ENCODE data around the gene ZNF835.

Gene ZNF835

DNA sequence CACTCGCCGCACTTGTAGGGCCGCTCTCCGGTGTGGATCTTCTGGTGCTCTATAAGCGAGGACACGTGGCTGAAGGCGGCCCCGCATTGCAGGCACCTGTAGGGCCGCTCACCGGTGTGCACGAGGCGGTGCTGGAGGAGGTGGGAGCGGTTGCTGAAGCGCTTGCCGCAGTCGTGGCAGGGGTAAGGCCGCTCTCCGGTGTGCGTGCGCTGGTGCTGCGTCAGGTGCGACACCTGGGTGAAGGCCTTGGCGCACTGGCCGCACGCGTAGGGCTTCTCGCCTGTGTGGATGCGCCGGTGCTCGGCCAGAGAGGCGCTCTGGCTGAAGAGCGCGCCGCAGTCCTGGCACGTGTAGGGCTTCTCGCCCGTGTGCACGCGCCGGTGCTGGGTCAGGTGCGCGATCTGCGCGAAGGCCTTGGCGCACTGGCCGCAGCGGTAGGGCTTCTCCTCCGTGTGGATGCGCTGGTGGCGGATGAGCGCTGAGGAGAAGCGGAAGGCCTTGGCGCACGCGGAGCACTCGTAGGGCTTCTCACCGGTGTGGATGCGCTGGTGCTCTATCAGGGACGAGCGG is 7.5 kb downstream of the ZNF835 start:
- no peak for DNase-seq (ENCODE audit: low read depth in 3 of 3)

DNA sequence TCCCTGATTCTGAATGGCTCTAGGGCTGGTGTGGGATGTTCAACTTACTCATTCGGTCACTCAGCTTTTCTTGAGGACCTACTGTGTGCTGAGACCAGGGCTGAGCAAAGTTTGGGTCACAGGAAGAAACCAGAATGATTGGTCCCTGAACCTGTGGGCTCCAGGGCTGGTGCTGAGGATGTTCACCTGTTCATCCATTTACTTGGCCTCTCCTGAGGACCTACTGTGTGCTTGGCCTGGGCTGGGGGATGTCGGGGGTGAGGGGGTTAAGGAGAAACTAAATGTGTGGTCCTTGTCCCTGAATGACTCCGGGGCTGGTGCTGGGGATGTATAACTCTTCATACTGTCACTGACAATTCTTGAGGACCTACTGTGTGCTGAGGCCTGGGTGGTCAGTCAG is 10.3 kb downstream of the ZNF835 start:
- DNase-seq (ENCODE audit: low read depth in 3 of 3), result no peak

DNA sequence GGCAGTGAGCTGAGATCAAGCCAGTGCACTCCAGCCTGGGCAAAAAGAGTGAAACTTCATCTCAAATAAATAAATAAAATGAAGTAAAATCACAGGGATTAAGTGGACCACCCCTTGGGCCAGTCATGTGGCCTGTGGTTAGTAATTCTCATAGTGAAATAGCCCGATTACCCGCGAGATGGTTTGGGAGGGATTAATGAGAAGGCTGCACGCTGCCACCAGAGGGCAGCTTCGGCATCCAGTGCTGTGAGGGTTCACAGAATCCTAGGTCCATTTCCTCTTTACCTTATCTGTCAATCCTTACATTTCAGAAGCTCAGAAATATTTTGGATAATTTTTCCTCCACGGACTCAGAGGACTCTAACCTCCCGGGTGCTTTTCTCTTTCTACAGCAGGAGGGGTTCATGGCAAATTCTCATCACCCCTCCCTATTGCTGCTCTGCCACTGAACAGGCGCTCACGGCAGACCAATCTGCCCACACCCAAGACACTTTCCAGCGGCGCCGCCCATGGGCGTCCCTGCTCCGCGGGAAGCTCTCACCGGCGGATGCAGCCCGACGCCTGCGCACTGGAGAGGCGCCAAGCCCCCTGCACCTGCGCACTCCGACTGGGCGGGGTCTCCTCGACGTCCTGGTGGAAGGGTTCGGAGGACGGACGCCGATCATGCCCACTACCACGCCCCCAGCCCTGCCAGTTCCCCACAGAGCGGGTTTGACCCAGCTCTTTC is 11.0 kb downstream of the ZNF835 start:
- no peak for DNase-seq (ENCODE audit: low read depth in 3 of 3)

DNA sequence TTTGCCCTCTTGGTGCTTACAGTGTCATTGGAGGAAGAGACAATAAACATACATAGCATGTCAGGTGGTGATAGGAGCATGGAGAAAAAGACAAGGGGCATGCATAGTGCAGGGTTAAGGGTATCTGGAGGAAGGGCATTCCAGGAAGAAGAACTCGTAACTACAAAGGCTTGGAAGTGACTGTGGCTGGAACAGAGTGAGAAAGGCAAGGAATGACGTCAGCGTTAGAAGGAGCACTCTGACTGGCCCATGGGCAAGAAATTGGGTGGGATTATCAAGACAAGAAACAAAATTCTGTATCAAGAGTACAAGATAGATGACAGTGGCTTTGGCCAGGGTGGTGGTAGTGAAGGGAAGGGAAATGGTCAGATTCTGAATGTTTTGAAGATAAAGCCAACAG is 17.4 kb downstream of the ZNF835 start:
- DNase-seq (ENCODE audit: low read depth in 3 of 3), result no peak

DNA sequence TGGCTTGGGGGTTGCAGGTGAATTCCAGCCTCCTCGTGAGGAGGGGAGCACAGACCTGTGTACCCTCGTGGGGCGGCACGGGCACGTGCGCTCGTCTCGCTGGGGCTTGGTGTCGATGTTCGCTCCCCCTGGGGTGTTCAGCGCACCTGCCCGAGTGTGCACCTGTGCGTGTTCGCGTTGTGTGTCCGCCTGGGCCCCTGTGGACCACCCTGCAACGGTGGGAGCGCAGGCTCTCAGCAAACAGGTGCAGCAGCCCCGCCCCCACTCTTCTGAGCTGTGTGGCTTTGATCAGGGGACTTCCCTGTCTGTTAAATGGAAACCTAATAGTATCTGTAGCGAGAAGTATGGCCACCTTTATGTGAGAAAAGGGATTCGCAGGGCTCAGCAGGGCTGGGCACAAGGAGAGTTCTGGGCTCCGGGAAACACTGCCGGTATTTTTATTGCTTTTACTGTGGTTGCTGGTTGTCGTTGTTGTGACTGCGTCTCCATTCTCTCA is 28.0 kb downstream of the ZNF835 start:
- no peak for DNase-seq (ENCODE audit: low read depth in 3 of 3)

DNA sequence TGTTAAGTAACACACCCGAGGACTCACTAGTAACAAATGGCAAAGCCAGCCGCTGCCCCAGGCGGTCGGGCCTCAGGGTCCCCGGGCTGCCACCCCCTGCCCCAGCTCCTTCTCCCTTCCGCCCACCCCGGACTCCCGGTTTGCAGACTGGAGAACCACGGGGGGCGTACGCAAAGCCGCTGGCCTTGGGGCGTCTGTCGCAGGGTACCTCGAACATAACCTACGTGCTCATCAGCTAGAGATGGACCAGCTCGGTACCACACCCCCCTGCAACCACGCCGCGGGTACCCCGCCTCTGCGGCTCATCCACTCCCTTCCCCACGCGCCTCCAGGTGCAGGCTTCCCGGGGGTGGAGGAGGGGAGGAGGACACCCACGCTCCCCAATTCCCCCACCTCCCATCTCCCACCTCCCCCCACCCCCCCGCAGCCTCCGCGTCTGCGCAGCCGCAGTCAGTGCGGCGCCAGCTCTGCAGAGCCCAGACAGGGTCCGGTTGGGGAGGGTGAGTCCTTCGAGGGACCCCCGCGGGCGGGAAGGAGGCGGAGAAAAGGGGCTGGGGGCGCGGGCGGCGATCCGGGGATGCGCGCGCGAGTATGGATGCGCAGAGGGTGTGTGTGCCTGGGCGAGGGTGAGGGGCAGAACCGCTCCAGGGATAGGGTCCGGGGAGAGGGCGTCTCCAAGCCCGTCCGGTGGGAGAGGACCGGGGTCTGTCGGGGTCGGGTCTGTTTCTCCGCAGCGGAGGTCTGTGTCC is 28.7 kb downstream of the ZNF835 start, which contains the start of gene SMIM17:
SMIM17 (plus strand) TSS at position 449 of the 749 bp plus-strand sequence. CDS start 2,509 bp downstream, outside the sequence.
- no peak for DNase-seq (ENCODE audit: low read depth in 3 of 3)

DNA sequence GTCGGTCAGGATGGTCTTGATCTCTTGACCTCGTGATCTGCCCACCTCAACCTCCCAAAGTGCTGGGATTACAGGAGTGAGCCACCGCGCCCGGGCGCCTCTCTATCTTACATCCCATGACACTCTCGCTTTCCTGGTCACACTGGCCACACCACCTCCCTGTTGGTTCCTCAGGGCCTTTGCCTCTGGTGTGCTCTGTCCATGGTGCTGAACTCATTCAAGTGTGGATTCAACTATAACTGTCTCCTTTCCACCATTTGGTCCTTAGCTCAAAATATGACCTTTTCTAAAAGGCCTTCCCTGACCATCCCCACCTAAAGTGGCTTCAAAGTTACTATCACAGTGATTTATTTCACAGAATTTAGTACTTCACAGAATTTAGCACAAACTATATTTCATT is 32.3 kb downstream of the ZNF835 start:
- no peak for DNase-seq (ENCODE audit: low read depth in 3 of 3)

DNA sequence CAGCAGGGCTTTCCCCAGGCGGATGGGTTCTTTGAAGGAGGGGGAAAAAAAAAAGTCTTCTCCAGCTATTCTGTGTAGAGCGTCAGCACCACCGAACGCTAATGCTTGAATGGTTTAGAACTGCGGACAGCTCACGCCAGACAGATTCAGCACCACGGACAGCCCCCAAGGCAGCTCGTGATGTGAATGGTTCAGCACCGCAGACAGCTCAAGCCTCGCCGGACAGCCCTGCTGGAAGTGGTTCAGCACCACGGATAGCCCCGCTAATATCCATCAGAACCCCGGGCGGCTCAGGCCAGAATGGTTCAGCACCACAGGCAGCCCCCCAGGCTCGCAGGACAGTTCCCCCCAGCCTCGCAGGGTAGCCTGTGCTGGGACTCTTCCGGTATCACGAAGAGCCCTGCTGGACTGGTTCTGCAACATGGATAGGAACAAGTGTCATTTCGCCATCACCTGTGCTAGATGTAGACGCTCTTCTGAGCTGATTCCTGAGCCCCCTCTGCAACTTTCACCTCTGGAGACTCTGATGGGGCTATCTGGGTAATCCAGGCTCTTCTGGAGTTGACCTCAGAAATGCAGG is 33.5 kb downstream of the ZNF835 start:
- DNase-seq (ENCODE audit: low read depth in 3 of 3), result no peak

DNA sequence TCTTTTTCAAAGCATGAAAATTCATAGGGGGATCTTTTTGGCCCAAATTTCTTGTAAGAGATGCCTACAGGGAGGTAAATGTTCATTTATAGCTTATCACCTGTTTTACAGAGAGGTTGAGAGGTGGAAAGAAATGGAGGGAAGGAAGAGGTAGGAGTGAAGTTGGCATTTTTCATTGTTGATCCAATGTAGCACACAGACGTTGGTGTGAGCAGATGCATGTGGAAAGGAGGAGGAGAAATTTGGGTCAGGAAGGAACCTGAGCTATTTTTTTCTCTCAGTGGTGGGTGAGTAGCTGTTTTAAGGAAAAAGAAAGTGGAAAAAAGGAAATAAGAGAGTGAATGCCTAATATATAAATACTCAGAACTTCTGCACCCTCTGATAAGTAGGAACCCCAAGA is 38.5 kb downstream of the ZNF835 start:
- no peak for DNase-seq (ENCODE audit: low read depth in 3 of 3)

DNA sequence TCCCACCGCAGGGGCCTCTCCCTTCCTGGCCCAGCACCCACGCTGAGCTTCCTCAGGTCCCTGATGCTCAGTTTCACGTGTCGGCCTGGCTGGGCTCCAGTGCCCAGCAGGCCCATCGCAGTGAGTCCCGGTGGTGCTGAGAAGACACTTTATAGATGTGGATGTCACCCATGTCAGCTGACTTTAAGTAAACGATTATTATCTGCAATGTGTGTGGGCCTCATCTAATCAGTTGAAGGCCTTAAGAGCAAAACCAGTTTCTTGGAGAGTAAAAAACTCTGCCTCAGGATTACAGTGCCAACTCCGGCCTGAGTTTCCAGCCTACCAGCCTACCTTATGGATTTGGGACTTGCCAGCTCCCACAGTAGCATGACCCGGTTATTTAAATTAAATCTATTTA is 45.8 kb downstream of the ZNF835 start:
- no peak for DNase-seq (ENCODE audit: low read depth in 3 of 3)

DNA sequence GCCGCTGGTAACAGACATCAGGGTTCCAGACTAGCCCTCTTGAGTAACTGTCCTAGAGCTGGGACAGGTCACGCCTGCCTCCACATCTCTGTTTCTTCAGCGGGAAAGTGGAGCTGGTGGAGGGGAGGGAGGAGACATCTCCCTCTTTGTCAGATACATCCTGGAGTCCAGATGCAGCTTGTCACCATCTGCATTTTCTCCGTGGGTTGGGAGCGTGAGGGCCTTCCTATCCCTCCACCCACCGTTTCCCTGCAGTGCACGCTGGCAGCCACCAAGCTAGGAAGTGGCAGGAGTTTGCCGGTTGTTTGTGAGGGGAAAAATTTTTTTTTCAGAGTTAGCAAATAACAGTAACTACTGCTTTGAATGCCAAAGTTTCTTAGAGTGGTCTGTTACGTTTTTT is 48.6 kb downstream of the ZNF835 start:
- DNase-seq (ENCODE audit: low read depth in 3 of 3), result no peak

DNA sequence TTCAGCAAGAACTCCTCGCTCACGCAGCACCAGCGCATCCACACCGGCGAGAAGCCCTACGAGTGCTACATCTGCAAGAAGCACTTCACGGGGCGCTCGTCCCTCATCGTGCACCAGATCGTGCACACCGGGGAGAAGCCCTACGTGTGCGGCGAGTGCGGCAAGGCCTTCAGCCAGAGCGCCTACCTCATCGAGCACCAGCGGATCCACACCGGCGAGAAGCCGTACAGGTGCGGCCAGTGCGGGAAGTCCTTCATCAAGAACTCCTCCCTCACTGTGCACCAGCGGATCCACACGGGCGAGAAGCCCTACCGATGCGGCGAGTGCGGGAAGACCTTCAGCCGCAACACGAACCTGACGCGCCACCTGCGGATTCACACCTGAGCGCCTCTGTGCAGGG is 49.2 kb downstream of the ZNF835 start:
- DNase-seq (ENCODE audit: low read depth in 3 of 3), result no peak

DNA sequence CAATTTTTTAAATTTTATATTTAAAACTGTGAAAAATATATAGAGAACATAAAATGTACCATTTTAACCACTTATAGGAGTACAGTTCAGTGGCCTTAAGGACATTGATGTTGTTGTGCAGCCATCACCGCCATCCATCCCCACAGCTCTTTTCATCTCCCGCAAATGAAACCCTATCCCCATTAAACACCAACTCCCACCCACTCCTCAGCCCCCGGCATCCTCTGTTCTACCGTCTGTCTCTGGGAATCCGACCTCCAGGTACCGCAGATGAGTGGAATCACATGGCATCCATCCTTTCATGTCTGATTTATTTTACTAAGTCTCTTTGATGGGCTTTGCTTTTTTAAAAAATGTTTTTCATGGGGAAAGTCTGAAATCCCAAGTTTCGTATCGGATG is 52.4 kb downstream of the ZNF835 start:
- no peak for DNase-seq (ENCODE audit: low read depth in 3 of 3)

DNA sequence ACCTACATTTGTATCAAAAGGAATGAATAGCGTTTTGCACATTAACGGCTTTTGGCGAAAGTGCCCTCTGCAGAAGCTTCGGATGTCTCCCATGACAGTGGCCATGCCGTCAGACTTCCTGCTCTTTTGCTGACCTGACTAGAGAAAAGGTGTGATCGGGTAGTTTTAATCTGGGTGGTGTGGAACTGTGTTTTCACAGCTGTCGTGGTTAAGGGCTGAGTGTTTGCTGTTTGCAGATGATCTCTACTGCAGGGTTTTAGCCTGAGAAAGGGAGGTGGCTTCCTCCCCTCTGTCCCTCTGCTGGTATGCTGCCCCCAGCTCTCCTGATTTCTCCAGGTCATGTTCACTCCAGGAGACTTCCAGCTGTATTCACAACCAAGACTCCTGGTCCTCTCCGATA is 54.0 kb downstream of the ZNF835 start:
- DNase-seq (ENCODE audit: low read depth in 3 of 3), result no peak

DNA sequence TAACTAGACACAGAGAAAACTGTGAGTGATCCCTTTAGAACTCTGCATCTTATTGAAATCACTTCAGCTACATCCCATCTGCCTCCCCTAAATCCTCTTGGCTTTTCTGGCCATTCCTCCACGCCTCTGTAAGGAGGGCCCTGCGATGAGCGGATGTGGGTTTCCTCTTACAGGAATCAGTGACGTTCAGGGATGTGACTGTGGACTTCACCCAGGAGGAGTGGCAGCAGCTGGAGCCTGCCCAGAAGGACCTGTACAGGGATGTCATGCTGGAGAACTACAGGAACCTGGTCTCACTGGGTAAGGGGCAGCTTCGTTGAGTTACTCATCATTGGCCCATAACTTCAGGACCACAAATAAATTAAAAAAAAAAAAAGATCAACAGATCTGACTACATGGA is 57.9 kb downstream of the ZNF835 start:
- DNase-seq (ENCODE audit: low read depth in 3 of 3), result no peak

DNA sequence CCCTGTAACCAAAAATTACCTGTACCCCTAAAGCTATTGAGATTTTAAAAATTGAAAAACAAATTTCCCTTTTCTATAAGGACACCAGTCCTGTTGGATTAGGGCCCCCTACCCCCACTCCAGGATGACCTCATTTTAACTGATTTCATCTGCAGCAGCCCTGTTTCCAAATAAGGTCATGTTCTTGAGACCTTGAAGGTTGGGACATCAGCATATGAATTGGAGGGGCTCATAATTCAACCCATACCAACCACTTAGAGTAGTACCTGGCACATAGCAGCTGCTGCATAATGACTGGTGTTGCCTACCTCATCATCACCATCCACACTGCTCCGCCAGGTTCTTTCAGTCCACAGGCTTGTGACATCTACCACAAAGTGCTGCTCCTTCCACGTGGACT is 58.8 kb downstream of the ZNF835 start:
- DNase-seq (ENCODE audit: low read depth in 3 of 3), result no peak

Measured in stimulated activated CD4-positive, alpha-beta T cell treated with anti-CD3 and anti-CD28 coated beads, TNF-alpha, amount 100 ng/mL, for 4 hours (primary cell).